ENCODE results near the gene IGDCC3.

DNA sequence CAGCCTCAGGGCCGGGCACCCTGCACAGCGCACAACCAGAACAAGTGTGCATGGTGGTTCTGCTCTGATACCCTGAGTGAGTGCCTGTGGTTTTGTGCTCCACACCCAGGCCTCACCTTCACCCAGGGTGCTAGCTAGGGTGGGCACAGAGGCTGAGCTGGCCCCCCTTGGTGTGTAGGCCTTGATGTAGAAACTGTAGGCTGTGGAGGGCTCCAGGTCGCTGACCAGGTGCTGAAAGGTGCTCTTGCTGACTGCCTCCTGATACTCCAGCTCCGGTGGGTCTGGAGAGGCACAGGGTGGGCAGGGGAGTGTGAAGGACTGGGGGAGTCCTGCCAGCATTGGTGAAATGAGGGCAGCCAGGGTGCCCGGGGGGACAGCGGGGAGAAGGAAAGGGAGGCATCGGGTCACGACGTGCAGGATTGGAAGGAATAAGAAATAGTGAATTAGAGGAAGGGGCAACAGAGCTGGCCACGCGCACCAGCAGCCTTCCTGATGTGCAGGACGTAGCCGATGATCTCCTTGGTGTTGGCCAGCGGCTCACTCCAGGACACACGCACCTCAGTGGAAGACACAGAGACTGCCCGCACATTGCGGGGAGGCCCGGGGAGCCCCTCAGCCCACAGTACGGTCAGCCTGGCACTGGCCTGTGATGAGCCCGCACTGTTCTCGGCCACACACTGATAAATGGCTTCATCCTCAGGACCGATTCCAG, 46.7 kb downstream of the IGDCC3 start:
- TF ChIP-seq CTCF (IDR thresholded peaks at IDR 0.05 in 8 of 11, conservative IDR thresholded peaks at IDR 0.05 in 3 of 11) (no peak), POLR2A (IDR thresholded peaks at IDR 0.05) (no peak), POLR2AphosphoS5 (IDR thresholded peaks at IDR 0.05) (no peak)
